ENCODE results near the gene MPEG1.

The MPEG1 gene

GRCh38 chr11:59173964-59174663 is 38.6 kb downstream of the MPEG1 start:
- ChIA-PET POLR2A (interaction anchor here (0.9 kb wide), 1 partner anchor 15 kb away, joined by 3 read pairs; no protein-coding TSS in a partner anchor), CTCF (interaction anchor here (1.3 to 18.9 kb wide), 6 partner anchors 10 to 256 kb away, joined by 4 to 450 read pairs (median 56); partner anchors contain the start of gene MPEG1)
- H3K4me3 ChIP-seq (ENCODE audit: low read depth, low read length), result peak overlapping the region; percentile 70
- TF ChIP-seq CTCF (IDR thresholded peaks at IDR 0.05; ENCODE audit: insufficient read depth, low read length, missing control alignments), result no peak
- DNase-seq (ENCODE audit: low read depth, low spot score), result no peak

- TF ChIP-seq CTCF (IDR thresholded peaks at IDR 0.05; ENCODE audit: insufficient read depth, low read length, missing control alignments), result no peak
- no peak for DNase-seq (ENCODE audit: low read depth, low spot score)
- CTCF ChIA-PET, result interaction anchor here (1.2 to 18.9 kb wide), 14 partner anchors 8 to 649 kb away, joined by 3 to 450 read pairs (median 32); partner anchors contain the start of genes FAM111A and MPEG1
- POLR2A ChIA-PET, result interaction anchor here (0.9 kb wide), 1 partner anchor 16 kb away, joined by 3 read pairs; no protein-coding TSS in a partner anchor
- H3K4me3 ChIP-seq (ENCODE audit: low read depth, low read length), result peak overlapping the region; percentile 70
These were observed 39.4 kb downstream of the MPEG1 start for GRCh38 chr11:59173080-59173963.

- ChIA-PET CTCF (interaction anchor here (0.8 to 18.9 kb wide), 23 partner anchors 9 to 648 kb away, joined by 3 to 450 read pairs (median 16); partner anchors contain the start of genes FAM111A, MPEG1 and OR5A2), POLR2A (no interaction called here)
- peak overlapping the region; percentile 70 for H3K4me3 ChIP-seq (ENCODE audit: low read depth, low read length)
- no peak for DNase-seq (ENCODE audit: low read depth, low spot score)
- TF ChIP-seq CTCF (IDR thresholded peaks at IDR 0.05; ENCODE audit: insufficient read depth, low read length, missing control alignments), result no peak
These were observed 40.2 kb downstream of the MPEG1 start for GRCh38 chr11:59172345-59173079.

- TF ChIP-seq CTCF (IDR thresholded peaks at IDR 0.05; ENCODE audit: insufficient read depth, low read length, missing control alignments), result peak; percentile 99
These were observed 41.0 kb downstream of the MPEG1 start, which contains the start of gene DTX4 for GRCh38 chr11:59171508-59172322. DTX4 (plus strand) TSS chr11:59172132; CDS start chr11:59172596, 464 bp downstream.

GRCh38 chr11:59164028-59164427 is 48.7 kb downstream of the MPEG1 start:
- no peak for DNase-seq (ENCODE audit: low read depth, low spot score)
- ChIA-PET CTCF (interaction anchor here (0.6 to 18.9 kb wide), 7 partner anchors 8 to 111 kb away, joined by 3 to 450 read pairs (median 4); partner anchors contain the start of genes DTX4 and MPEG1), POLR2A (no interaction called here)
- TF ChIP-seq CTCF (IDR thresholded peaks at IDR 0.05; ENCODE audit: insufficient read depth, low read length, missing control alignments), result no peak
- no peak overlapping the region for H3K4me3 ChIP-seq (ENCODE audit: low read depth, low read length)

More at GRCh38 chr11:59171508-59172322, 41.0 kb downstream of the MPEG1 start, which contains the start of gene DTX4:
- CTCF ChIA-PET, result interaction anchor here (0.6 to 18.9 kb wide), 29 partner anchors 8 to 647 kb away, joined by 3 to 450 read pairs (median 9); partner anchors contain the start of genes FAM111A, MPEG1, OR5A1 and OR5A2
- DNase-seq (ENCODE audit: low read depth, low spot score), result no peak
- POLR2A ChIA-PET, result interaction anchor here (0.6 kb wide), 1 partner anchor 26 kb away, joined by 3 read pairs; no protein-coding TSS in a partner anchor
- H3K4me3 ChIP-seq (ENCODE audit: low read depth, low read length), result peak within 1 kb of the TSS; percentile 70
